HEK293T (cell line): Measurements from ENCODE around the gene PAK5.

ENCODE experiments used
- CTBP1 ChIP-seq: fragments of 450-650 bp; IDR thresholded peaks from 2 replicates; pipeline ENCODE4 v1.6.1; 2016; ENCODE audit warnings: borderline replicate concordance
- FOXA1 ChIP-seq: fragments of 450-650 bp; IDR thresholded peaks from 2 replicates; pipeline ENCODE4 v1.6.1; 2016; ENCODE audit warnings: mild to moderate bottlenecking
- FOXK2 ChIP-seq: fragments of 450-650 bp; IDR thresholded peaks from 2 replicates; pipeline ENCODE4 v1.6.1; 2016; ENCODE audit warnings: mild to moderate bottlenecking
- FOXM1 ChIP-seq: fragments of 450-650 bp; IDR thresholded peaks from 2 replicates; pipeline ENCODE4 v1.6.1; 2017; ENCODE audit warnings: mild to moderate bottlenecking, borderline replicate concordance
- LEF1 ChIP-seq: fragments of 450-650 bp; IDR thresholded peaks from 2 replicates; pipeline ENCODE4 v1.6.1; 2017; ENCODE audit warnings: mild to moderate bottlenecking, borderline replicate concordance
- TF ChIP-seq, protein P1 (sequence below): fragments of 450-650 bp; IDR thresholded peaks from 2 replicates; pipeline ENCODE4 v1.6.1; 2016

DNA sequence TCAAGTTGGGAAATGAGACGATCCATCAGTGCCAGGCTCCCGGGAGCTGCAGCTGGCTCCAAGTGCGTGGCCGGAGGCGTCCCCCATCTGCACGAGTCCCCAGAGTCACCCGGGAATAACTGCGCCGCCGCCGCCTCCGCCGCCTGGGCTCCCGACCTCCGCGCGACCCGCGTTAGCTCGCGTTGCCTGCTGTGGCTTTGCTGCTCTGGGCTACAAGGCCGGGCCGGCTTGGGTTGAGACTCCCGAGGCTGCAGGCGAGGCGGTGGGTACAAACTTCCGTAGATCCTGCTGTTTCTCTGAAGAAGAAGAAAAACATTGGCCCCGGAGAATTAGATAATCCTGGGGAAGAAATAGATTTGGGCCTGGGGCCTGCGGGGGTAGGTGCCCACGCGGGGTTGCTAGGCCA lies 331.9 kb downstream of the PAK5 start:
- TF ChIP-seq CTBP1 (no peak), FOXA1 (no peak), FOXK2 (no peak), FOXM1 (no peak), LEF1 (no peak)
- TF ChIP-seq, protein P1, sequence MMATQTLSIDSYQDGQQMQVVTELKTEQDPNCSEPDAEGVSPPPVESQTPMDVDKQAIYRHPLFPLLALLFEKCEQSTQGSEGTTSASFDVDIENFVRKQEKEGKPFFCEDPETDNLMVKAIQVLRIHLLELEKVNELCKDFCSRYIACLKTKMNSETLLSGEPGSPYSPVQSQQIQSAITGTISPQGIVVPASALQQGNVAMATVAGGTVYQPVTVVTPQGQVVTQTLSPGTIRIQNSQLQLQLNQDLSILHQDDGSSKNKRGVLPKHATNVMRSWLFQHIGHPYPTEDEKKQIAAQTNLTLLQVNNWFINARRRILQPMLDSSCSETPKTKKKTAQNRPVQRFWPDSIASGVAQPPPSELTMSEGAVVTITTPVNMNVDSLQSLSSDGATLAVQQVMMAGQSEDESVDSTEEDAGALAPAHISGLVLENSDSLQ: no peak
